Measurements from ENCODE around the gene TENT4B.

Gene TENT4B

GRCh38 chr16:50272687-50273381 is 119.7 kb downstream of the TENT4B start:
- DNase-seq = no peak

- no peak for DNase-seq
Measured at GRCh38 chr16:50273382-50273690, 120.2 kb downstream of the TENT4B start.

GRCh38 chr16:50273888-50274325 is 120.8 kb downstream of the TENT4B start:
- no peak for DNase-seq

GRCh38 chr16:50274326-50275097 is 121.4 kb downstream of the TENT4B start:
- no peak for DNase-seq

- DNase-seq = no peak
Measured at GRCh38 chr16:50275098-50275415, 122.0 kb downstream of the TENT4B start.

GRCh38 chr16:50275428-50276325 is 122.6 kb downstream of the TENT4B start:
- DNase-seq = no peak

- DNase-seq = no peak
Measured at GRCh38 chr16:50276326-50276640, 123.2 kb downstream of the TENT4B start.

GRCh38 chr16:50276801-50277555 is 123.9 kb downstream of the TENT4B start:
- no peak for DNase-seq

GRCh38 chr16:50278251-50278650 is 125.1 kb downstream of the TENT4B start:
- DNase-seq = no peak

- no peak for DNase-seq
Measured at GRCh38 chr16:50279504-50279865, 126.4 kb downstream of the TENT4B start.

- DNase-seq = no peak
Measured at GRCh38 chr16:50280932-50281331, 127.8 kb downstream of the TENT4B start.

All from femur (tissue), 1 donor.